WI38 (cell line): Measurements from ENCODE around the gene SCN1B.
"Not testable (repeated sequence)": the region's sequence is repeated elsewhere in the genome, so short reads cannot be mapped to it uniquely, and the experiment has no call there.

Experiments
- H3K4me3 ChIP-seq: 2 replicates; pipeline ENCODE4 v1.5.1; 2011; ENCODE audit warnings: low read depth, mild to moderate bottlenecking, control low read depth, low read length
- CTCF ChIP-seq: IDR thresholded peaks from 2 replicates; pipeline ENCODE4 v1.5.1; 2012; ENCODE audit warnings: low read depth, mild to moderate bottlenecking, control low read depth, low read length

Gene SCN1B

DNA sequence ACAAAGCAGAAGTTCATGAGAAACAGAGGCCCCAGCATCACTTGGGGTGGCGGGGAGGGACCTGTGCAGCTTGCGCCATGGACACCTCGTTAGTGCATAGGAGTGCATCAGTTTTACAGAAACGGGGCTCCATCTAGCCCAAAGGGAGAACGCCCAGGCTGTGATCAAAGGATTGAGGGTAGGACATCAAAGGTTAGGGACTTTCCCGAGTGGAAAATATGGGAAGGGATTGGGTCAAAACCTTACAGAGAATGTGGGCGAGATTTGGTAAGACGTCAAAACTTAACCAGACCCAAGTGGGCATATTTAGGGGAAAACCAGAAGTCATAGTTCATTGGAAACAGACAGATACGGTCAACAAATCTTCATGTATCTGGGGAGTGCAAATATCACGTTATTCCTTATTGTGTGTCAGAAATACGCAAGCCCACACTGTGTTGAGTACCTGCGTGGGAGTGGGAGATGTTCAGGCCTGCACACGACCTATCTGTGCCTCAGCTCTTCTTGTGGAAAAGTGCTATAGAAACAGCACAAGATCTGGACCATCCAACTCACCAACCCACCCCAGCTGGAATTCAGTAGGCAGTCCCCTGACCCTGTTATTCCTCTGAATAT lies 39.6 kb upstream of the SCN1B start:
- TF ChIP-seq CTCF = no peak
- H3K4me3 ChIP-seq = no peak overlapping the region

DNA sequence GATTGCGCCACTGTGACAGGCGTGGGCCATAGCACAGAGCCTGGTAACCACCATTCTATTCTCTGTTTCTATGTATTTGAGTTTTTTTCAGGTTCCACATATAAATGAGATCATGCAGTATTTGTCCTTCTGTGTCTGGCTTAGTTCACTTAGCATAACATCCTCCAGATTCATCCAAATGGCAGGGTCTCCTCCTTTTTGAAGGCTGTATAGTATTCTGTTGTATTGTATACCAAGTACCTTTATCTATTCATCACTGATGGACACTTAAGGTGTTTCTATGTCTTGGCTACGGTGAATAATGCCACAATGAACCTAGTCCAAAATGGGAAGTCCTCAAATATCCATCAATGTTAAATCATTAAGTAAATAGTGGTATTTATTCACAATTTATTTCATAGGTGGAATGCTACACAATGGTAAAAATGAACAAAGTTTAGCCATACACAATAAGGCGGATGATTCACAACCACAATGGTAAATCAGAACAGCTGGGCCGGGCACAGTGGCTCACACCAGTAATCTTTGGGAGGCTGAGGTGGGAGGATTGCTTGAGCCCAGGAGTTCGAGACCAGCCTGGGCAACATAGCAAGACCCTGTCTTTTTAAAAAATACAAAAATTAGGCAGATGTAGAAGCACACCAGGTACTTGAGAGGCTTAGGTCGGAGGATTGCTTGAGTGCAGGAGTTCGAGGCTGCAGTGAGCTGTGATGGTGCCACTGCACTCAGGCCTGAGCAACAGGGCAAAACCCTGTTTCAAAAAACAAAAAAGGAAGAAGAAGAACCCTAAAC lies 38.5 kb upstream of the SCN1B start:
- TF ChIP-seq CTCF = no peak

DNA sequence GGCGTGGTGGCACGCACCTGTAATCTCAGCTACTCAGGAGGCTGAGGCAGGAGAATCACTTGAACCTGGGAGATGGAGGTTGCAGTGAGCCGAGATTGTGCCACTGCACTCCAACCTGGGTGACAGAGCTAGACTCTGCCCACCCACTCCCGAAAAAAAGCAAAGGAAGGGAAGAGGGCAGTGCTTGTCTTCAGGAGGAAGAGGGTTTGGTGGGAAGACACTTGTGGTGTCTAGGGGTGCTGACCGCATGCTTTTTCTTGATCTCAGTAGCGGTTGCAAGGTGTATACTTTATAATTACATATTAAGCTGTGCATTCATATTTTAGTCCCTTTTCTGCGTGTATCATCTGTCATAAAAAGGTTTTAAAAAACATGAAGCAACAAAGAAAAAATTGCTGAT lies 37.7 kb upstream of the SCN1B start:
- not testable (repeated sequence) for H3K4me3 ChIP-seq

More for the DNA sequence above, 38.5 kb upstream of the SCN1B start:
- no peak overlapping the region for H3K4me3 ChIP-seq

GRCh38 chr19:34994286-34994642 lies 36.0 kb upstream of the SCN1B start:
- no peak for TF ChIP-seq CTCF
- no peak overlapping the region for H3K4me3 ChIP-seq

DNA sequence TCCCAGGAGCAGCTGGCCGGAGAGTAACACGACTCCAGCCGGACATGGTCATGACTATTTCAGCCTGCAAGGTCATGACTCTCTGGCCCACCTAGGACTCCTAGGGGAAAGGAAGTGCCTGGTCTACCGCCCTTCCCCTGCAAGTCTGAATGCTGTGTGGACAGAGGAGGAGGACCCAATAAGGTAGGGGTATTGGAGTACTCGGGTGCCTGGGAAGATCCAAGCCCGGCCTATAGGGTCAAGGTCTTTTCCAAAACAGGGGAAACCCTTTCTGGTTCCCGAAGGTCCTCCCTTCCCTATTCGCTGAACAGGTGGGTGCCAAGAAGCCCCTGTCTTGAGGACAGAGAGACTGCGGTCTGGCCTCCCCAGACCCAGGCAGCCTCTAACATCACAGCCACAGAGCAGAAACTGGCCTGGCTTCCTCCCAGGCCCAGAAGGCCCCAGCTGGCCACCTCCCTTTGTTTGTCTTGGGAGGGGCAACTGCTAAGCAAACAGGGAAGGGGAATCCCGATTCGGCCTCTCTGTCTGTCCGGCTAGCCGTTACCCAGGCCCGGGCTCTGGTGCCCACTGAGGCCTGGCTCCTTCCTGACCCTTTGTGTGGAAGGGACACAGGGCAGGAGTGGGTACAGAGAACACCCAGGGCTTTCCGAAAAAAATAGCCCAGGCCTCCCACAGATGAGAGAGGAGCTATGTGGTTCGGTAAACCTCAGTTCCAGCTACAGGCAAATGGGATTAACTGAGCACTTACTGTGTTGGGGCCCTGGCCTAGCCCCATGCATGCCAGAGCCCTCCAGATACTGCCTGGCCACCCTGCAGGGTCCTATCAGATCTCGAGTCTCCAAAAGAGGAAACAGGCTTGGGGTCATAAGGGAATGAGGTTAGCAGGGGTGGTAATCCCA lies 35.4 kb upstream of the SCN1B start:
- TF ChIP-seq CTCF = no peak
- H3K4me3 ChIP-seq = no peak overlapping the region

GRCh38 chr19:34995551-34995950 lies 34.7 kb upstream of the SCN1B start:
- TF ChIP-seq CTCF = no peak
- H3K4me3 ChIP-seq = no peak overlapping the region

GRCh38 chr19:34997071-34997617 lies 33.1 kb upstream of the SCN1B start:
- no peak overlapping the region for H3K4me3 ChIP-seq
- TF ChIP-seq CTCF = no peak

DNA sequence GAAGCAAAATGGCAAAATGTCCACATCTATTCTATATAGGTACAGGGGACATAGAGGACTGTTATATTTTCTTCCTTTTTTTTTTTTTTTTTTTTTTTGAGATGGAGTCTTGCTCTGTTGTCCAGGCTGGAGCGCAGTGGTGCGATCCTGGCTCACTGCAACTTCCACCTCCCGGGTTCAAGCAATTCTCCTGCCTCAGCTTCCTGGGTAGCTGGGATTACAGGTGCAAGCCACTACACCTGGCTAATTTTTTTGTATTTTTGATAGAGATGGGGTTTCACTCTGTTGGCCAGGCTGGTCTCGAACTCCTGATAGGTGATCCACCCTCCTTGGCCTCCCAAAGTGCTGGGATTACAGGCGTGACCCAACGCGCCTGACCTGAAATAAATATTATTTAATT lies 32.0 kb upstream of the SCN1B start:
- not testable (repeated sequence) for H3K4me3 ChIP-seq
